HCT116 (cell line): ENCODE data around the gene MARCHF3. TPM values are rescaled to one million over a fixed set of nuclear protein-coding genes. Genes with fewer than 3 reads are reported as not detected.

Source experiments
- ATAC-seq: fragments of 200-7000 bp; cut with Tn5 transposase; 2 replicates; pipeline ENCODE4 v1.9.1; 2020; ENCODE audit warnings: mild to moderate bottlenecking, moderate library complexity
- BruUV-seq: library from RNA; stranded (reverse); fragments of 400-500 nt; replicated peaks from 2 replicates; lab custom pipeline; 2021; lab: Mats Ljungman, UMichigan
- CTCF ChIA-PET: fragments of 300-600 bp; sonication (Branson Sonifier 250); formaldehyde crosslinking; loops from one replicate; lab custom pipeline; 2021; ENCODE audit warnings: antibody characterized with exemption; lab: Charles Lee
- POLR2A ChIA-PET: fragments of 300-600, 350-600 bp; sonication (Branson Sonifier 250); formaldehyde crosslinking; loops from one replicate; lab custom pipeline; 2021; ENCODE audit warnings: antibody characterized with exemption; lab: Charles Lee
- RAD21 ChIA-PET, 2 experiments: fragments of 300-600 bp; sonication (Branson Sonifier 250); formaldehyde crosslinking; loops; one replicate each; lab custom pipeline; 2023; ENCODE audit warnings: low total read pairs in 2 of 2; ENCODE audit not compliant: uncharacterized antibody in 2 of 2, unreplicated experiment in 2 of 2, low non-redundant PET in 1 of 2; lab: Charles Lee
- DNase-seq: peaks from one replicate; pipeline ENCODE4 v3.0.0-alpha.2; 2010; ENCODE audit warnings: low read depth, low spot score
- H2AFZ ChIP-seq: fragments of 200-600 bp; shearing (Covaris generic), sonication (generic); 2 replicates; pipeline ENCODE4 v1.6.1; 2017; ENCODE audit warnings: low read depth, mixed run types, mixed read lengths, antibody characterized with exemption, low read length; ENCODE audit not compliant: poor library complexity, severe bottlenecking
- H3K27ac ChIP-seq: 2 replicates; pipeline ENCODE4 v1.5.1; 2012; ENCODE audit warnings: low read depth, low read length
- H3K27me3 ChIP-seq: fragments of 200-600 bp; sonication (generic); 2 replicates; pipeline ENCODE4 v1.6.1; 2016; ENCODE audit warnings: mixed run types, low read length, mixed read lengths; ENCODE audit not compliant: insufficient read depth
- H3K36me3 ChIP-seq, 2 experiments: fragments of 200-500 bp in 1 of 2; fragments of 200-600 bp in 1 of 2; sonication (Bioruptor generic) in 1 of 2; sonication (generic) in 1 of 2; 2 replicates each; pipeline versions ENCODE4 v1.5.1 to v1.6.1; 2014 to 2016; ENCODE audit warnings: low read length in 2 of 2, inconsistent platforms in 1 of 2, mixed read lengths in 1 of 2, mixed run types in 1 of 2; ENCODE audit not compliant: insufficient read depth in 2 of 2, control insufficient read depth in 1 of 2
- H3K4me1 ChIP-seq, 2 experiments: fragments of 200-600 bp in 1 of 2; sonication (generic) in 1 of 2; 2 replicates each; pipeline versions ENCODE4 v1.5.1 to v1.6.1; 2012 to 2017; ENCODE audit warnings: low read length in 2 of 2, inconsistent platforms in 1 of 2, mild to moderate bottlenecking in 1 of 2, mixed read lengths in 1 of 2, mixed run types in 1 of 2, moderate library complexity in 1 of 2; ENCODE audit not compliant: insufficient read depth in 2 of 2, control insufficient read depth in 1 of 2
- H3K4me2 ChIP-seq: fragments of 200-600 bp; sonication (generic); 2 replicates; pipeline ENCODE4 v1.6.1; 2017; ENCODE audit warnings: mixed run types, low read length, mixed read lengths
- H3K4me3 ChIP-seq, 2 experiments: fragments of 200-600 bp in 1 of 2; sonication (generic) in 1 of 2; replicated peaks in 1 of 2; 2 replicates each; pipeline ENCODE4 v1.5.1; 2011 to 2016; ENCODE audit warnings: low read length in 2 of 2, control low read depth in 1 of 2, low read depth in 1 of 2, mild to moderate bottlenecking in 1 of 2, mixed read lengths in 1 of 2, mixed run types in 1 of 2
- H3K79me2 ChIP-seq: fragments of 200-600 bp; sonication (generic); 2 replicates; pipeline ENCODE4 v1.6.1; 2017; ENCODE audit warnings: mild to moderate bottlenecking, mixed run types, low read length, moderate library complexity, mixed read lengths; ENCODE audit not compliant: insufficient read depth
- H3K9ac ChIP-seq: fragments of 200-600 bp; sonication (generic); 2 replicates; pipeline ENCODE4 v1.6.1; 2016; ENCODE audit warnings: low read length, mixed read lengths
- H3K9me2 ChIP-seq: fragments of 200-600 bp; sonication (generic), shearing (Covaris generic); 2 replicates; pipeline ENCODE4 v1.6.1; 2017; ENCODE audit warnings: mixed run types, mild to moderate bottlenecking, moderate library complexity; ENCODE audit not compliant: insufficient read depth
- H3K9me3 ChIP-seq, 2 experiments: fragments of 200-500 bp in 1 of 2; fragments of 200-600 bp in 1 of 2; sonication (Bioruptor generic) in 1 of 2; sonication (generic) in 1 of 2; 2 replicates each; pipeline ENCODE4 v1.6.1; 2014 to 2017; ENCODE audit warnings: low read length in 2 of 2, mixed read lengths in 2 of 2, inconsistent platforms in 1 of 2, low read depth in 1 of 2, mild to moderate bottlenecking in 1 of 2, mixed run types in 1 of 2, moderate library complexity in 1 of 2; ENCODE audit not compliant: control insufficient read depth in 1 of 2, insufficient read depth in 1 of 2
- H4K20me1 ChIP-seq: fragments of 200-600 bp; sonication (generic), shearing (Covaris generic); 2 replicates; pipeline ENCODE4 v1.6.1; 2017; ENCODE audit warnings: mixed run types, mild to moderate bottlenecking, moderate library complexity; ENCODE audit not compliant: insufficient read depth
- ATF3 ChIP-seq: IDR thresholded peaks from 2 replicates; pipeline ENCODE4 v1.6.1; 2012
- CBX3 ChIP-seq: IDR thresholded peaks from 2 replicates; pipeline ENCODE4 v1.6.1; 2012; ENCODE audit warnings: low read depth
- CTCF ChIP-seq, 3 experiments: fragments of 200-600 bp in 1 of 3; sonication (generic) in 1 of 3; IDR thresholded peaks in 2 of 3; conservative IDR thresholded peaks in 1 of 3; 2 replicates each; pipeline ENCODE4 v1.5.1; 2012 to 2017; ENCODE audit warnings: low read depth in 2 of 3, low read length in 2 of 3, antibody characterized with exemption in 1 of 3, borderline replicate concordance in 1 of 3, control low read depth in 1 of 3, mild to moderate bottlenecking in 1 of 3, mixed read lengths in 1 of 3, mixed run types in 1 of 3, moderate library complexity in 1 of 3; ENCODE audit not compliant: insufficient read depth in 1 of 3
- EGR1 ChIP-seq: IDR thresholded peaks from 2 replicates; pipeline ENCODE4 v1.6.1; 2012; ENCODE audit warnings: low read depth
- ELF1 ChIP-seq: IDR thresholded peaks from 2 replicates; pipeline ENCODE4 v1.6.1; 2012; ENCODE audit warnings: low read depth, borderline replicate concordance
- EZH2 ChIP-seq: fragments of 200-600 bp; sonication (generic); IDR thresholded peaks from 2 replicates; pipeline ENCODE4 v1.6.1; 2017; ENCODE audit warnings: antibody characterized with exemption, mixed run types
- EZH2phosphoT487 ChIP-seq: fragments of 200-600 bp; IDR thresholded peaks from 2 replicates; pipeline ENCODE4 v1.6.1; 2018; ENCODE audit warnings: antibody characterized with exemption, borderline replicate concordance
- JUND ChIP-seq: IDR thresholded peaks from 2 replicates; pipeline ENCODE4 v1.6.1; 2012
- MAX ChIP-seq: IDR thresholded peaks from 2 replicates; pipeline ENCODE4 v1.6.1; 2012
- POLR2A ChIP-seq: IDR thresholded peaks from 2 replicates; pipeline ENCODE4 v1.7.0; 2011; ENCODE audit warnings: borderline replicate concordance; ENCODE audit not compliant: insufficient read depth, insufficient read length; ENCODE audit errors: extremely low read depth
- ZBTB33 ChIP-seq: IDR thresholded peaks from 2 replicates; pipeline ENCODE4 v1.6.1; 2011; ENCODE audit warnings: mild to moderate bottlenecking, low read length, moderate library complexity; ENCODE audit not compliant: insufficient replicate concordance; ENCODE audit errors: extremely low read depth
- intact Hi-C: fragments of 100-400 bp; cut with micrococcal nuclease; formaldehyde crosslinking; loops from 2 replicates; pipeline ENCODE4 v1.10.0; 2022
- total RNA-seq: library from RNA; stranded (reverse); gene quantifications from one replicate; pipeline ENCODE4 v1.2.1, GENCODE V29; 2021; ENCODE audit not compliant: unreplicated experiment

The MARCHF3 gene
- total RNA-seq, 1 experiment from 2014 or later = 2.3 TPM

- no TSS peak for BruUV-seq
- POLR2A ChIA-PET = no interaction called here
- no peak overlapping the region for H3K27ac ChIP-seq
Observed at GRCh38 chr5:126830061-126830460, 200.3 kb downstream of the MARCHF3 start.

GRCh38 chr5:126829098-126829497 is 201.3 kb downstream of the MARCHF3 start:
- RAD21 ChIA-PET = no interaction called here
- no peak overlapping the region for H2AFZ ChIP-seq
- peaks cover 56 to 78% of the 10 kb centered on the region in 2 experiments for H3K36me3 ChIP-seq
- no peaks in the 10 kb centered on the region for H3K9me2 ChIP-seq
- no peaks in the 10 kb centered on the region for H3K27me3 ChIP-seq
- peaks cover 9% of the 10 kb centered on the region for H4K20me1 ChIP-seq
- no TSS peak for BruUV-seq
- H3K9me3 ChIP-seq = no peaks in the 10 kb centered on the region
- H3K9ac ChIP-seq = no peak overlapping the region
- H3K79me2 ChIP-seq = peaks cover 80% of the 10 kb centered on the region
- DNase-seq (no peak), ATAC-seq (no peak)
- no peak overlapping the region for H3K4me2 ChIP-seq
- H3K4me3 ChIP-seq = no peak overlapping the region
- CTCF ChIA-PET = no interaction called here
- POLR2A ChIA-PET = no interaction called here
- no peak for TF ChIP-seq MAX
- no peak for TF ChIP-seq POLR2A
- TF ChIP-seq ATF3 = no peak
- TF ChIP-seq EGR1 = no peak
- no peak for TF ChIP-seq EZH2
- no peak for TF ChIP-seq JUND
- no peak for TF ChIP-seq CTCF (IDR thresholded peaks at IDR 0.05 in 2 of 3, conservative IDR thresholded peaks at IDR 0.05 in 1 of 3; ENCODE audit: borderline replicate concordance in 1 of 3, insufficient read depth in 1 of 3, low read depth in 2 of 3, low read length in 2 of 3)
- no peak for TF ChIP-seq EZH2phosphoT487
- TF ChIP-seq ELF1 = no peak
- no peaks in the 10 kb centered on the region for H3K4me1 ChIP-seq
- no peak overlapping the region for H3K27ac ChIP-seq
- intact Hi-C loops = no loop called here

More at GRCh38 chr5:126830061-126830460, 200.3 kb downstream of the MARCHF3 start:
- Histone ChIP-seq H3K9me3 (no peaks in the 10 kb centered on the region), H3K79me2 (peaks cover 82% of the 10 kb centered on the region), H3K27me3 (no peaks in the 10 kb centered on the region), H3K36me3 (peaks cover 56 to 79% of the 10 kb centered on the region in 2 experiments), H3K9ac (no peak overlapping the region), H2AFZ (no peak overlapping the region), H3K9me2 (no peaks in the 10 kb centered on the region), H3K4me3 (no peak overlapping the region), H3K4me2 (no peak overlapping the region), H3K4me1 (no peaks in the 10 kb centered on the region), H4K20me1 (peaks cover 4% of the 10 kb centered on the region)
- CTCF ChIA-PET = no interaction called here
- intact Hi-C loops = no loop called here
- DNase-seq (no peak), ATAC-seq (no peak)
- RAD21 ChIA-PET = no interaction called here
- no peak for TF ChIP-seq JUND
- no peak for TF ChIP-seq EGR1
- TF ChIP-seq ZBTB33 = no peak
- no peak for TF ChIP-seq CBX3
